GM23338 (cell line): ENCODE results near the gene MORC2.

ENCODE experiments used
- CTCF ChIP-seq, 2 experiments: fragments of 200-600 bp in 1 of 2; sonication (generic) in 1 of 2; conservative IDR thresholded peaks; 2 replicates each; pipeline versions ENCODE4 v1.5.1 to v1.6.1; 2016 to 2017; ENCODE audit warnings: antibody characterized with exemption in 2 of 2, low read depth in 2 of 2, mild to moderate bottlenecking in 2 of 2, moderate library complexity in 1 of 2
- ETS1 ChIP-seq: IDR thresholded peaks from 2 replicates; pipeline ENCODE4 v1.6.1; 2016; ENCODE audit warnings: antibody characterized with exemption
- EZH2 ChIP-seq: fragments of 200-600 bp; sonication (generic); IDR thresholded peaks from one replicate; pipeline ENCODE4 v1.8.0; 2017; ENCODE audit warnings: antibody characterized with exemption, mild to moderate bottlenecking, low read depth; ENCODE audit not compliant: unreplicated experiment
- EZH2phosphoT487 ChIP-seq: fragments of 200-600 bp; sonication (generic); IDR thresholded peaks from one replicate; pipeline ENCODE4 v1.8.1; 2018; ENCODE audit warnings: antibody characterized with exemption; ENCODE audit not compliant: unreplicated experiment
- JUNB ChIP-seq: IDR thresholded peaks from one replicate; pipeline ENCODE4 v1.6.1; 2016; ENCODE audit warnings: antibody characterized with exemption; ENCODE audit not compliant: unreplicated experiment
- REST ChIP-seq: IDR thresholded peaks from one replicate; pipeline ENCODE4 v1.6.1; 2018; ENCODE audit warnings: antibody characterized with exemption; ENCODE audit not compliant: unreplicated experiment

GRCh38 chr22:30882974-30883533 lies 85.5 kb downstream of the MORC2 start:
- no peak for TF ChIP-seq EZH2
- TF ChIP-seq CTCF (conservative IDR thresholded peaks at IDR 0.05; ENCODE audit: low read depth in 2 of 2), result no peak
- no peak for TF ChIP-seq REST
- TF ChIP-seq JUNB, result no peak
- no peak for TF ChIP-seq ETS1
- TF ChIP-seq EZH2phosphoT487, result no peak
